H1 (cell line): ENCODE data around the gene TTC3.

Source experiments
- BACH1 ChIP-seq: IDR thresholded peaks from 2 replicates; pipeline ENCODE4 v1.6.1; 2012; ENCODE audit warnings: low read length, improper control_type of control experiment
- CBX5 ChIP-seq: fragments of 300-800, 300-1000 bp; sonication (generic); IDR thresholded peaks from 2 replicates; pipeline ENCODE4 v1.7.1; 2016; ENCODE audit warnings: antibody characterized with exemption, low read length, low read depth
- EP300 ChIP-seq, 2 experiments: IDR thresholded peaks; 1 replicate in 1 of 2; 2 replicates in 1 of 2; pipeline ENCODE4 v1.6.1; 2011 to 2012; ENCODE audit warnings: low read depth in 2 of 2, low read length in 2 of 2, mild to moderate bottlenecking in 2 of 2, borderline replicate concordance in 1 of 2, inconsistent platforms in 1 of 2, moderate library complexity in 1 of 2
- POLR2A ChIP-seq, 2 experiments: IDR thresholded peaks; 1 replicate in 1 of 2; 2 replicates in 1 of 2; pipeline ENCODE4 v1.6.1; 2011; ENCODE audit warnings: low read depth in 2 of 2, low read length in 2 of 2, mild to moderate bottlenecking in 2 of 2; ENCODE audit errors: control extremely low read depth in 1 of 2
- POLR2AphosphoS5 ChIP-seq: IDR thresholded peaks from 2 replicates; pipeline ENCODE4 v1.6.1; 2011; ENCODE audit warnings: low read depth, low read length
- POU5F1 ChIP-seq: IDR thresholded peaks from 2 replicates; pipeline ENCODE4 v1.6.1; 2011; ENCODE audit warnings: low read depth, mild to moderate bottlenecking, low read length, moderate library complexity
- RFX5 ChIP-seq: IDR thresholded peaks from 2 replicates; pipeline ENCODE4 v1.6.1; 2011; ENCODE audit warnings: low read depth, low read length, improper control_type of control experiment, borderline replicate concordance
- SUZ12 ChIP-seq: fragments of 200-600 bp; sonication (generic); IDR thresholded peaks from 2 replicates; pipeline ENCODE4 v1.6.1; 2012; ENCODE audit warnings: mild to moderate bottlenecking, inconsistent platforms, low read length, moderate library complexity, mixed read lengths
- TEAD4 ChIP-seq: IDR thresholded peaks from 2 replicates; pipeline ENCODE4 v1.6.1; 2012; ENCODE audit warnings: low read depth, low read length, inconsistent platforms, mixed read lengths
- YY1 ChIP-seq: IDR thresholded peaks from 2 replicates; pipeline ENCODE4 v1.6.1; 2011; ENCODE audit warnings: low read depth, mild to moderate bottlenecking, low read length
- ZNF274 ChIP-seq: IDR thresholded peaks from 2 replicates; pipeline ENCODE4 v1.7.0; 2012; ENCODE audit warnings: low read length, borderline replicate concordance; ENCODE audit errors: extremely low read depth
- TF ChIP-seq, protein P1 (sequence below), 3 experiments: IDR thresholded peaks; 1 replicate in 2 of 3; 2 replicates in 1 of 3; pipeline versions ENCODE4 v1.5.1 to v1.6.1; 2011; ENCODE audit warnings: low read length in 3 of 3, mild to moderate bottlenecking in 3 of 3, inconsistent platforms in 2 of 3, low read depth in 1 of 3, moderate library complexity in 1 of 3; ENCODE audit not compliant: insufficient read depth in 1 of 3; ENCODE audit errors: control extremely low read depth in 1 of 3
- TF ChIP-seq, protein P2 (sequence below): IDR thresholded peaks from 2 replicates; pipeline ENCODE4 v1.6.1; 2011; ENCODE audit warnings: low read length, improper control_type of control experiment

DNA sequence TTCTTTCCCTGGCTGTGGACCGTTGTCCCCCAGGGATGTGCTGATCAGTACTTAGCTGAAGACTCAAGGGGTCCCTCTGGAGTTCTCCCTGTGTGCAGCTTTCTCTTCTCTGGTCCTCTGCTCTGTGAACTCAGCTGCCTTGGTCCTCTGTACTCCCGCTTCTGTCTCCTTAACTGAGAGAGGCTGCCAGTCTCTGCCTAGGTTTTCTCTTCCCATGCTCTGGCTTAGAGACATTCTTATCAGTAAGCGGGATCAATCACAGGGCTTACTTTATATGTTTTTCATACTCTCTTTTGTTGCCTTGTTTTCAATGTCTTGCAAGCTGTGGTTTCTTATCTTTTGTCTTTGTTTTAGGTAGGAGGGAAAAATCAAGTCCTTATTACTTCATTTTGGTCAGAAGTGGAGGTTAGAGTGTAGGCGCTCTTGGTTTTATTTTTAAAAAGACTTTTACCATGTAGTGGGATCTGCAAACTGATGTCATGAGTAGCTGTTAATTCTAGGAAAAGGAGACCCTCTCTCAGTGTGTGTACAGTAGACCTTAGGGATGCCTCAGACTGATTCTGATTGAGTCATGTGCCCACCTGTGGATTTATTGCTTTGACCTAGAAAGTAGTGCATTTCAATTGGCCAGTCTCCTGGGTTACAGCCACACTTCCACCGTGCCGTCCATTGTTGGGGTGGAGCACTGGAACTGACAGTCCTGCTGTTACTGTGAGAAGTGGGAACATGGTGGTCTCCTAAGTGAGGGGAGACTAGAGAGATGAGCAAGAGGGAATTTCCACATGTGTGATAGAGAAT is 46.6 kb downstream of the TTC3 start:
- TF ChIP-seq, protein P1, sequence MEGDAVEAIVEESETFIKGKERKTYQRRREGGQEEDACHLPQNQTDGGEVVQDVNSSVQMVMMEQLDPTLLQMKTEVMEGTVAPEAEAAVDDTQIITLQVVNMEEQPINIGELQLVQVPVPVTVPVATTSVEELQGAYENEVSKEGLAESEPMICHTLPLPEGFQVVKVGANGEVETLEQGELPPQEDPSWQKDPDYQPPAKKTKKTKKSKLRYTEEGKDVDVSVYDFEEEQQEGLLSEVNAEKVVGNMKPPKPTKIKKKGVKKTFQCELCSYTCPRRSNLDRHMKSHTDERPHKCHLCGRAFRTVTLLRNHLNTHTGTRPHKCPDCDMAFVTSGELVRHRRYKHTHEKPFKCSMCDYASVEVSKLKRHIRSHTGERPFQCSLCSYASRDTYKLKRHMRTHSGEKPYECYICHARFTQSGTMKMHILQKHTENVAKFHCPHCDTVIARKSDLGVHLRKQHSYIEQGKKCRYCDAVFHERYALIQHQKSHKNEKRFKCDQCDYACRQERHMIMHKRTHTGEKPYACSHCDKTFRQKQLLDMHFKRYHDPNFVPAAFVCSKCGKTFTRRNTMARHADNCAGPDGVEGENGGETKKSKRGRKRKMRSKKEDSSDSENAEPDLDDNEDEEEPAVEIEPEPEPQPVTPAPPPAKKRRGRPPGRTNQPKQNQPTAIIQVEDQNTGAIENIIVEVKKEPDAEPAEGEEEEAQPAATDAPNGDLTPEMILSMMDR (IDR thresholded peaks at IDR 0.05; ENCODE audit: control extremely low read depth in 1 of 3, insufficient read depth in 1 of 3, low read depth in 1 of 3, low read length in 3 of 3) = peak; percentile 36 to 59 (median 45)
- TF ChIP-seq TEAD4 (no peak), YY1 (no peak), POLR2A (IDR thresholded peaks at IDR 0.05; ENCODE audit: control extremely low read depth in 1 of 2, low read depth in 2 of 2, low read length in 2 of 2) (no peak), POLR2AphosphoS5 (no peak), EP300 (IDR thresholded peaks at IDR 0.05; ENCODE audit: borderline replicate concordance in 1 of 2, low read depth in 2 of 2, low read length in 2 of 2) (no peak), ZNF274 (no peak), SUZ12 (no peak), RFX5 (no peak), POU5F1 (no peak), CBX5 (no peak), BACH1 (no peak)
- TF ChIP-seq, protein P2, sequence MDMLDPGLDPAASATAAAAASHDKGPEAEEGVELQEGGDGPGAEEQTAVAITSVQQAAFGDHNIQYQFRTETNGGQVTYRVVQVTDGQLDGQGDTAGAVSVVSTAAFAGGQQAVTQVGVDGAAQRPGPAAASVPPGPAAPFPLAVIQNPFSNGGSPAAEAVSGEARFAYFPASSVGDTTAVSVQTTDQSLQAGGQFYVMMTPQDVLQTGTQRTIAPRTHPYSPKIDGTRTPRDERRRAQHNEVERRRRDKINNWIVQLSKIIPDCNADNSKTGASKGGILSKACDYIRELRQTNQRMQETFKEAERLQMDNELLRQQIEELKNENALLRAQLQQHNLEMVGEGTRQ = no peak
